Neural cell (in vitro differentiated cells): Measurements from ENCODE around the gene BTN1A1.

Source experiments
- EP300 ChIP-seq: fragments of 450-650 bp; conservative IDR thresholded peaks from 2 replicates; pipeline ENCODE4 v1.6.1; 2014; ENCODE audit warnings: antibody characterized with exemption, mild to moderate bottlenecking, moderate library complexity; ENCODE audit not compliant: poor library complexity, severe bottlenecking
- POLR2AphosphoS5 ChIP-seq: IDR thresholded peaks from 2 replicates; pipeline ENCODE4 v1.6.1; 2012
- RAD21 ChIP-seq: fragments of 450-650 bp; conservative IDR thresholded peaks from 2 replicates; pipeline ENCODE4 v1.6.1; 2014; ENCODE audit warnings: antibody characterized with exemption, mild to moderate bottlenecking, moderate library complexity
- TF ChIP-seq, protein P1 (sequence below): fragments of 450-650 bp; IDR thresholded peaks from 2 replicates; pipeline ENCODE4 v1.5.1; 2014; ENCODE audit warnings: antibody characterized with exemption, mild to moderate bottlenecking, moderate library complexity; ENCODE audit not compliant: poor library complexity, severe bottlenecking
- TF ChIP-seq, protein P2 (sequence below): IDR thresholded peaks from 2 replicates; pipeline ENCODE4 v1.6.1; 2012; ENCODE audit warnings: borderline replicate concordance

DNA sequence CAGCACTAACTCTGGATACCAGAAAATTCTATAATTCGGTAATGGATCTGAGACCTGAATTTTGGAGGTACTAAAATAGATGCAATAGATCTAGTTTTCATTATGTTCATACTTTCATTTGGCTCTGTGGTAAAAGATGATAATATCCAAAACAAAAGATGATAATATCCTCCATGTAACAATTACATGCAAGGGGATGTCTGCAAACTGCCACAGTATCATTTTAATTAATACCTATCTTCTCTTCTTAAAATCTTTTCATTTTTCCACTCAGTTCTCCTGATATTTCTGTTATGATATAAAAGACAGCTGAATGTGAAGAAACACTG lies 26.7 kb upstream of the BTN1A1 start:
- TF ChIP-seq EP300, result no peak
- no peak for TF ChIP-seq POLR2AphosphoS5
- TF ChIP-seq, protein P1, sequence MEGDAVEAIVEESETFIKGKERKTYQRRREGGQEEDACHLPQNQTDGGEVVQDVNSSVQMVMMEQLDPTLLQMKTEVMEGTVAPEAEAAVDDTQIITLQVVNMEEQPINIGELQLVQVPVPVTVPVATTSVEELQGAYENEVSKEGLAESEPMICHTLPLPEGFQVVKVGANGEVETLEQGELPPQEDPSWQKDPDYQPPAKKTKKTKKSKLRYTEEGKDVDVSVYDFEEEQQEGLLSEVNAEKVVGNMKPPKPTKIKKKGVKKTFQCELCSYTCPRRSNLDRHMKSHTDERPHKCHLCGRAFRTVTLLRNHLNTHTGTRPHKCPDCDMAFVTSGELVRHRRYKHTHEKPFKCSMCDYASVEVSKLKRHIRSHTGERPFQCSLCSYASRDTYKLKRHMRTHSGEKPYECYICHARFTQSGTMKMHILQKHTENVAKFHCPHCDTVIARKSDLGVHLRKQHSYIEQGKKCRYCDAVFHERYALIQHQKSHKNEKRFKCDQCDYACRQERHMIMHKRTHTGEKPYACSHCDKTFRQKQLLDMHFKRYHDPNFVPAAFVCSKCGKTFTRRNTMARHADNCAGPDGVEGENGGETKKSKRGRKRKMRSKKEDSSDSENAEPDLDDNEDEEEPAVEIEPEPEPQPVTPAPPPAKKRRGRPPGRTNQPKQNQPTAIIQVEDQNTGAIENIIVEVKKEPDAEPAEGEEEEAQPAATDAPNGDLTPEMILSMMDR, result no peak
- TF ChIP-seq, protein P2, sequence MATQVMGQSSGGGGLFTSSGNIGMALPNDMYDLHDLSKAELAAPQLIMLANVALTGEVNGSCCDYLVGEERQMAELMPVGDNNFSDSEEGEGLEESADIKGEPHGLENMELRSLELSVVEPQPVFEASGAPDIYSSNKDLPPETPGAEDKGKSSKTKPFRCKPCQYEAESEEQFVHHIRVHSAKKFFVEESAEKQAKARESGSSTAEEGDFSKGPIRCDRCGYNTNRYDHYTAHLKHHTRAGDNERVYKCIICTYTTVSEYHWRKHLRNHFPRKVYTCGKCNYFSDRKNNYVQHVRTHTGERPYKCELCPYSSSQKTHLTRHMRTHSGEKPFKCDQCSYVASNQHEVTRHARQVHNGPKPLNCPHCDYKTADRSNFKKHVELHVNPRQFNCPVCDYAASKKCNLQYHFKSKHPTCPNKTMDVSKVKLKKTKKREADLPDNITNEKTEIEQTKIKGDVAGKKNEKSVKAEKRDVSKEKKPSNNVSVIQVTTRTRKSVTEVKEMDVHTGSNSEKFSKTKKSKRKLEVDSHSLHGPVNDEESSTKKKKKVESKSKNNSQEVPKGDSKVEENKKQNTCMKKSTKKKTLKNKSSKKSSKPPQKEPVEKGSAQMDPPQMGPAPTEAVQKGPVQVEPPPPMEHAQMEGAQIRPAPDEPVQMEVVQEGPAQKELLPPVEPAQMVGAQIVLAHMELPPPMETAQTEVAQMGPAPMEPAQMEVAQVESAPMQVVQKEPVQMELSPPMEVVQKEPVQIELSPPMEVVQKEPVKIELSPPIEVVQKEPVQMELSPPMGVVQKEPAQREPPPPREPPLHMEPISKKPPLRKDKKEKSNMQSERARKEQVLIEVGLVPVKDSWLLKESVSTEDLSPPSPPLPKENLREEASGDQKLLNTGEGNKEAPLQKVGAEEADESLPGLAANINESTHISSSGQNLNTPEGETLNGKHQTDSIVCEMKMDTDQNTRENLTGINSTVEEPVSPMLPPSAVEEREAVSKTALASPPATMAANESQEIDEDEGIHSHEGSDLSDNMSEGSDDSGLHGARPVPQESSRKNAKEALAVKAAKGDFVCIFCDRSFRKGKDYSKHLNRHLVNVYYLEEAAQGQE, result no peak
- no peak for TF ChIP-seq RAD21
